Measurements from ENCODE around the gene DGKZ. TPM values are rescaled to one million over a fixed set of nuclear protein-coding genes. Genes with fewer than 3 reads are reported as not detected.

DGKZ gene
- total RNA-seq, 3 donors from 2014 or later = 41.2 to 49.6 (median 47.2) TPM

DNA sequence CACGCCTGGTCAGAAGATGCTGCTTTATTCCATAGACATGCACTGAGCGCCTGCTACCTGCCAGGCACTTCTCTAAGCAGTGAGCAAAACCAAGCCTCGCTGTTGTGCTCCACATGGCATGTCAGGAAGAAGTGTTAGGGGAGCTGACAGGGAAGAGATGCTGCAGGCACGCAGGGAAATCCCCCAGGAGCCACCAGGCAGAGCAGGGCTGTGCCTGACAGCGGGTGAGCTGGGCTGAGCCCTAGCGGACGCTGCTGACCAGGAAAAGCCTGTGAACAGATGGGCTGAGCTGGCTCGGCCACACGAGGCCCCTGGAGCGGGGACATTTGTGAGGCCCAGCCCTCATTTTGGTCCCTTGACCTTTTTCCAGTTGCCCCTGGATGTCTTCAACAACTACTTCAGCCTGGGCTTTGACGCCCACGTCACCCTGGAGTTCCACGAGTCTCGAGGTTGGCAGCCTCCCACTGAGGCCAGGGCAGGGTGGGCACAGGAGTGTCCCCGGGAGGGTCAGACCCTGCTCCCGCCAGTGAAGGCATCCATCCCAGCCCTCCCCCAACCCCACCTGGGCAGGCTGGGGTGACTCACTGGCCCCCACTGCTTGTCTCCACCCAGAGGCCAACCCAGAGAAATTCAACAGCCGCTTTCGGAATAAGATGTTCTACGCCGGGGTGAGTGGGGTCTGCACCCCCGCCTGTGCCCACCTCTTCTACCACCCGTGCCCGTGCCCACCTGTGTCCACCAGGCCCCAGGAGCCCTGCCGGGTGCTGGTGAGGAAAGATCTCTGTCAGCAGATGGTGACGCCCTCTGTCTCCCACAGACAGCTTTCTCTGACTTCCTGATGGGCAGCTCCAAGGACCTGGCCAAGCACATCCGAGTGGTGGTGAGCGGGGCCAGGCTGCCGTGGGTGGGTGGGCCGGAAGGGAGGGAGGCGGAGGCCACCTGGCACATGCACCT is 26.8 kb downstream of the DGKZ start:
- intact Hi-C loops (cut with DNase I, micrococcal nuclease) = no loop called here
- H3K36me3 ChIP-seq (ENCODE audit: low read depth) = no peaks in the 10 kb centered on the region
- ATAC-seq = no peak

DNA sequence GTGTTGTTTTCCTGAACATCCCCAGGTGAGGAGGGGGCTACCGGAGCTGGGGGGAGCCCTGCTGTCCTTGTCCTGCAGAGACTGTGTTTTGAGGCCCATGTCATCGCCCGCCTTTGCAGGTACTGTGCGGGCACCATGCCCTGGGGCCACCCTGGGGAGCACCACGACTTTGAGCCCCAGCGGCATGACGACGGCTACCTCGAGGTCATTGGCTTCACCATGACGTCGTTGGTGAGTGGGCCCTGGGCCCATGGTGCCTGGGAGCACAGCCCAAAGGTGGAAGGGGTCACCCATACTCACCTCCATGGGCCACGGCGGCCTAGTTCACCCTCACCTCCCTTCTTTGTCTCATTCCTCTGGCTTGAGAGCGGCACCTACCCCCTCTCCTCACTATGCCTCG is 27.6 kb downstream of the DGKZ start:
- TF ChIP-seq, protein P1, sequence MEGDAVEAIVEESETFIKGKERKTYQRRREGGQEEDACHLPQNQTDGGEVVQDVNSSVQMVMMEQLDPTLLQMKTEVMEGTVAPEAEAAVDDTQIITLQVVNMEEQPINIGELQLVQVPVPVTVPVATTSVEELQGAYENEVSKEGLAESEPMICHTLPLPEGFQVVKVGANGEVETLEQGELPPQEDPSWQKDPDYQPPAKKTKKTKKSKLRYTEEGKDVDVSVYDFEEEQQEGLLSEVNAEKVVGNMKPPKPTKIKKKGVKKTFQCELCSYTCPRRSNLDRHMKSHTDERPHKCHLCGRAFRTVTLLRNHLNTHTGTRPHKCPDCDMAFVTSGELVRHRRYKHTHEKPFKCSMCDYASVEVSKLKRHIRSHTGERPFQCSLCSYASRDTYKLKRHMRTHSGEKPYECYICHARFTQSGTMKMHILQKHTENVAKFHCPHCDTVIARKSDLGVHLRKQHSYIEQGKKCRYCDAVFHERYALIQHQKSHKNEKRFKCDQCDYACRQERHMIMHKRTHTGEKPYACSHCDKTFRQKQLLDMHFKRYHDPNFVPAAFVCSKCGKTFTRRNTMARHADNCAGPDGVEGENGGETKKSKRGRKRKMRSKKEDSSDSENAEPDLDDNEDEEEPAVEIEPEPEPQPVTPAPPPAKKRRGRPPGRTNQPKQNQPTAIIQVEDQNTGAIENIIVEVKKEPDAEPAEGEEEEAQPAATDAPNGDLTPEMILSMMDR (IDR thresholded peaks at IDR 0.05) = no peak
- H3K9me3 ChIP-seq = no peaks in the 10 kb centered on the region
- intact Hi-C loops (cut with DNase I, micrococcal nuclease) = no loop called here
- H3K36me3 ChIP-seq (ENCODE audit: low read depth) = no peaks in the 10 kb centered on the region
- ATAC-seq (no peak), DNase-seq (no peak)
- H3K4me1 ChIP-seq (ENCODE audit: low read depth) = no peaks in the 10 kb centered on the region
- no peak overlapping the region for H3K4me3 ChIP-seq

More for the DNA sequence above, 26.8 kb downstream of the DGKZ start:
- no peak overlapping the region for H3K4me3 ChIP-seq
- DNase-seq = no peak
- H3K9me3 ChIP-seq = no peaks in the 10 kb centered on the region
- H3K4me1 ChIP-seq (ENCODE audit: low read depth) = no peaks in the 10 kb centered on the region
- TF ChIP-seq, protein P1 (IDR thresholded peaks at IDR 0.05) = no peak

DNA sequence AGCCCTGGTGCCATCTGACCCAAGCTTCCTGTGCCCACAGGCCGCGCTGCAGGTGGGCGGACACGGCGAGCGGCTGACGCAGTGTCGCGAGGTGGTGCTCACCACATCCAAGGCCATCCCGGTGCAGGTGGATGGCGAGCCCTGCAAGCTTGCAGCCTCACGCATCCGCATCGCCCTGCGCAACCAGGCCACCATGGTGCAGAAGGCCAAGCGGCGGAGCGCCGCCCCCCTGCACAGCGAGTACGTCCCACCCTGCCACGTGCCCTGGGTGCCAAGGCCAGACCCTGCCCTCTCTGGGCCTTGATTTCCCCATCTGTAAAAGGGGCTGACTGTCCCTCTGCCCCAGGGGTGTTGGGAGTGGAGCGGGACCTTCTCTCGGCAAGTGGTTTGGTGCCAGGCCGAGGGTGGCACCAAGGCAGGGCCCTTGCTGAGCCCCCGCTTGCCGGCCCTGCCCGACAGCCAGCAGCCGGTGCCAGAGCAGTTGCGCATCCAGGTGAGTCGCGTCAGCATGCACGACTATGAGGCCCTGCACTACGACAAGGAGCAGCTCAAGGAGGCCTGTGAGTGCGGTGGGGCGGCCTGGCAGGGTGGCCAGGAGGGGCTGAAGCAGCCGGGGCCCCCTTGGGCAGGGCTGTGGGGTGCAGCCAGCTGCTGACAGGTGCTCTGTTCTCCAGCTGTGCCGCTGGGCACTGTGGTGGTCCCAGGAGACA is 28.3 kb downstream of the DGKZ start:
- H3K9me3 ChIP-seq = no peaks in the 10 kb centered on the region
- no peak overlapping the region for H3K4me3 ChIP-seq
- H3K36me3 ChIP-seq (ENCODE audit: low read depth) = no peaks in the 10 kb centered on the region
- no peak for ATAC-seq
- DNase-seq = no peak
- intact Hi-C loops (cut with DNase I, micrococcal nuclease) = no loop called here
- H3K4me1 ChIP-seq (ENCODE audit: low read depth) = no peaks in the 10 kb centered on the region
- TF ChIP-seq, protein P1 (IDR thresholded peaks at IDR 0.05) = no peak

DNA sequence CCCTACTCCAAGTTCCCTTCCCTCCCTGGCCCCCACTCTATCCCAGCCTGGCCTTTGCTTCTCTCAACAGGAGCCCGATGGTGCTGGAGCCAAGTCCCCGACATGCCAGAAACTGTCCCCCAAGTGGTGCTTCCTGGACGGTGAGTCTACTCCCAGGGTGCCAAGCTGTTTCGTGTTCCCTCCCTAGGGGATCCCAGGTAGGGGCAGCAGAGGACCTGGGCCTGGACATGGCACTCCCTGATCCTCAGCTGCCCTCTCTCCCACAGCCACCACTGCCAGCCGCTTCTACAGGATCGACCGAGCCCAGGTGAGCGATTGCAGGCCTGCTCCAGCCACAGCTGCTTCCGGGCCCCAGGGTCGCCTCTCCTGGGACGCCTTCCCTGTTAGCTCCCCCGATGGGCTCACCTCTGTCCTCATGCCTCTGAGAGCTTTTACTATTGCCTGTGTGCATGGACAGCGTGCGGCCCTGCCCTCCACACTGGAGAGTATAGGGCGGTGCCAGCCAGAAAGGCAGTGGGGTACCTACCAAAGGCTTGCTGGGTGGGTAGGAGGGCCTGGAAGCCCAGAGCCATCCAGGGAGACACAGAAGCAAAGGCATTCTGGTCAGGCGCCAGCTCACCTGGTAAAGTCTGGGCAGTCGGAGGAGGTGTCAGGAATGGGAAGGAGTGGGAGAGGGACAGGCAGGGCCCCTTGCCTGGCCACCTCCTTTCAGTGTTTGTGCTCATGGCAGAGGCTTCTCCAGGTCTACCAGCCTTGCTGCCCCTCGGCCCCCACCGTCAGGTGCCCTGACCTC is 29.2 kb downstream of the DGKZ start:
- H3K4me3 ChIP-seq = no peak overlapping the region
- ATAC-seq = no peak
- intact Hi-C loops (cut with DNase I, micrococcal nuclease) = no loop called here
- TF ChIP-seq, protein P1 (IDR thresholded peaks at IDR 0.05) = no peak
- no peaks in the 10 kb centered on the region for H3K4me1 ChIP-seq (ENCODE audit: low read depth)
- H3K9me3 ChIP-seq = no peaks in the 10 kb centered on the region
- no peak for DNase-seq
- H3K36me3 ChIP-seq (ENCODE audit: low read depth) = no peaks in the 10 kb centered on the region

DNA sequence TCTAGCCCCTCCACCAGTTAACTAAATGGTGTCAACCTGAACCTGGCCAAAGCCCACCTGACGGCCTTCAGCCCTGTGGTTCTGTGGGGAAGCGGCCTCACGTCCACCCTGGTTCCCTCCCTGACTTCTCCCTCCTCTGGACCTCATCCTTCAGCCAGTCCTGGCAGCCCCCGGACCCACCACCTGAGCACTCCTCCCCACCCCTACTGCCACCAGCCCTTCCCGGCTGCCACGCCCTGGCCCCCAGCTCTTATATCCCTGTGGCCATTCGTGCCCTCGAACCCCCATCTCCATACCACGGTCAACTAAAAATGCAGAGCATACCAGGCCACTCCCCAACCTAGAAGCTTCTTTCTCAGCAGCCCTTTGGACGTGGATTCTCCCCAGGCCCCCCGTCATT is 30.0 kb downstream of the DGKZ start:
- intact Hi-C loops (cut with DNase I, micrococcal nuclease) = no loop called here
- ATAC-seq = no peak
- Histone ChIP-seq H3K9me3 (no peaks in the 10 kb centered on the region), H3K4me1 (ENCODE audit: low read depth) (peaks cover 6% of the 10 kb centered on the region), H3K36me3 (ENCODE audit: low read depth) (no peaks in the 10 kb centered on the region), H3K4me3 (no peak overlapping the region)
- DNase-seq = no peak
- TF ChIP-seq, protein P1 (IDR thresholded peaks at IDR 0.05) = no peak

Data from mucosa of descending colon (tissue), 3 donors.